HG03280 (cell line): ENCODE data around the gene EYA3.
"Not testable (repeated sequence)": the region's sequence is repeated elsewhere in the genome, so short reads cannot be mapped to it uniquely, and the experiment has no call there.

Experiments used
- ATAC-seq: cut with Tn5 transposase; IDR thresholded peaks from one replicate; pipeline ENCODE4 v1.9.1; 2021; ENCODE audit warnings: mild to moderate bottlenecking, moderate library complexity; ENCODE audit not compliant: unreplicated experiment

The EYA3 gene

DNA sequence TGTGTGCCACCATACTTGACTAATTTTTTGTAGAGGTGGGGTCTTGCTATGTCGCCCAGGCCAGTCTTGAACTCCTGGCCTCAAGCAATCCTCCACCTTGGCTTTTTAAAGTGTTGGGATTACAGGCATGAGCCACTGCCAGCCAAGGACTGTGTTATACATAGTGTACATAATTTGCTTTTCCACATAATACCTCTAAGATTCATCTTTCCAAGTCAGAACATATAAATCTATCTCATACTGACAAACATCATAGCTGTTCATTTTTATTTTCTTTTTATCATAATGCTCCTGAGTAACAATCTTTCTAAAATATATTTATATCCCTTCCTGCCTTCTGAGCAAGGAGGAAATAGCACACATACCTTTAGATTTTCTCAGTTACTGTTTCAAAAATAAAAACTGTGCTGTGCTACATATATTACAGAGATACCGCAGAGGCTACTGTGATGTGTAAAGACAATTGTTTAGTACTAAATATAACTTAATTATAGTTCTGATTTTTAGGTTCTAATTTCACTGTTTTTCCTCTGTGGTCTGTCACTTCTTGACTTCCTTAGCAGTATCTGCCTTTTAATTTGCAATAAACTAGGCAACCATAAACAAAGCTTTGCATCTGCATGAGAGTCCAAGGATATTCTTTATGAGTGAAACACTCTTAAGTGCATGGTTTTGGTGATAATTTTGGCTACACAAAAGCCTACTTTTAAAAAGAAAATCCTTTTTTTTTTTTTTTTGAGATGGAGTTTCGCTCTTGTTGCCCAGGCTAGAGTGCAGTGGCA, 59.3 kb downstream of the EYA3 start:
- ATAC-seq: no peak

DNA sequence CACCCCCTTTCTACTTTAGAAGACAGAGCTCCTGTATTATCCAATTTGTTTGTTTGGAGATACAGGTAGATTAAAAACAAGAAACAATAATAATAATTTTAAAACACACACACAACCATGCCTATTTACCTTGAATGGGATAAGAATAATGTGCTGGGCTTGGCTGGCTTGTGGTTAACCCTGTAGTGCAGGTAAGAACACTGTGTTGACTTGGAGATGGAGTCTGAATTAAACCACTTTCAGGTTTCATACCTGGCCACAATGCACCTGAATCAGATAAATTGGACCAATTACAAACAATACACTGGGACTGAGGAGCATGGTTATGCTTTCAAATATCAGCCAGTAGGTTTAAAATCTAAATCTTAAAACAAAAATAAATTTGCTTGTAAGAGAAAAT, 60.8 kb downstream of the EYA3 start:
- ATAC-seq: no peak

DNA sequence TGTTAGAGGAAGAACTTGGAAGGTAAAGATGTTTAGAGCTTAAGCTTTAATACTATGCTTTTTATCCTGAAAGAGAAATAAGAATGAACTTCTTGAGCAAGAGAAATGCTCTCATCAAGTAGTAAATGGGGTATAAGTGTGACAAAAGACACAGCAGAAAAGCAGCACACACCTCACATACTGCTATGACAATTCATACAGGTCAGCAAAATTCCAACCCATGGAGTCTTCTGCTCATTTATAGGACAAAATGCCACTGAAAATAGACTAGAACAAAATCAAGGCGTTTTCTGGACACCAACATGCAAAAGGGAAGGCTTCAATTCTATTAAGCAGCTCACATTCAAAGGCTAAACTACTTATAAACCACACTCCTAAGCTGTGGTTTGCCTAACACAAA, 61.2 kb downstream of the EYA3 start:
- ATAC-seq: no peak

DNA sequence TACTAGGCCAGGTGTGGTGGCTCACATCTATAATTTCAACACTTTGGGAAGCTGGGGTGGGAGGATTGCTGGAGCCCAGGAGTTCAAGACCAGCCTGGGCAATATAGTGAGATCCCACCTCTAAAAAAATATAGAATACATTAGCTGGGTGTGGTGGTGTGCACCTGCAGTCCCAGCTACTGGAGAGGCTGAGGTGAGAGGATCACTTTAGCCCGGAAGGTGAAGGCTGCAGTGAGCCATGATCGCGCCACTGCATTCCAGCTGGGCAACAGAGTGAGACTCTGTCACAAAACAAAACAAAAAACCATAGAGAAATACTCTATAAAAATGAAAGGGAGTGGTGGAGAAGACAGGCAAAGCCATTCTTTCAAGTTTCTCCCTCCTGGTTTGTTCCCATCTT, 62.1 kb downstream of the EYA3 start:
- no peak for ATAC-seq

DNA sequence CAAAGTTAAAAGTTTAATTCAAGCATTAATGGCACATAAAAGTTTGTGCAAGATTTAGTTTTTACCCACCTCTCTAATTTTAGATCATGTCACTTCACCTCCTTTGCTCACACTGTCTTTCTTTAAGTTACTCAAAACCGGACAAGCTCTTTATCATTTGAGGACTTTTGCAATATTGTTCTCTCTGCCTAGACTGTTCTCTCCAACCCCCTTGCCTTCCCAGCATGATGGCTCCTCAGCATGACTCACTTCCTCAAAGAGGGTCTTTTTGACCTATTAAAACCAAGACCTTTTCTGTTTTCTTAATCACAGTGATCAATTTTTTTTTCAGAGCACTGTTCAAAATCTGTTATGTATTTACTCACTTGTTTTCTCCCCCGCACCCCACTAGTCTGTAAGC, 67.3 kb downstream of the EYA3 start:
- ATAC-seq: no peak

DNA sequence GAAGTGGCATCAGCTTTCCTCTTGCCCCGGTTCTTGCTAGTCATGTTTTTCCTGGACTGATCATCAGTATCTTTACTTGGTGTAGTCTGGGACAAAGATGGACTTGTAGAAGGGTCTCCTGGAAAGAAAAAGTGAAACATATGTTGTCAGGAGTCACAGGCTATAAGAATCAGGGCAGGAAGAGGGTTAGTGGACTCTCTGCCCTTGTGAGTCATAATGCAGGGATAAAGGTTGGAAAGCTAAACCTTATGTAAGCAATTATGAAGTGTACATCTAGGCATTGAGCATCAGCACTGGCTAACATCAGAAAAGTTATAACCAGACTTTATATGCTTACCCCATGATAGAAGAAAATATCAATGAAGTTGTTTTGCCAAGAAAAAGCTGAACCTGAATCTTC, 77.4 kb downstream of the EYA3 start:
- ATAC-seq: no peak

DNA sequence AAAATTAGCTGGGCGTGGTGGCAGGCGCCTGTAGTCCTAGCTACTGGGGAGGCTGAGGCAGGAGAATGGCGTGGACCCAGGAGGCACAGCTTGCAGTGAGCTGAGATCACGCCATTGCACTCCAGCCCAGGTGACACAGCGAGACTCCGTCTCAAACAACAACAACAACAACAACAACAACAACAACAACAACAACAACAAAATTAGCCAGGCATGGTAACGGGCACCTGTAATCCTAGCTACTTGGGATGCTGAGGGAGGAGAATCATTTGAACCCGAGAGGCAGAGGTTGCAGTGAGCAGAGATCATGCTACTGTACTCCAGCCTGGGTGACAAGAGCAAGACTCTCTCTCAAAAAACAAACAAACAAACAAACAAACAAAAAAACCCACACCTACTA, 85.3 kb downstream of the EYA3 start:
- not testable (repeated sequence) for ATAC-seq

DNA sequence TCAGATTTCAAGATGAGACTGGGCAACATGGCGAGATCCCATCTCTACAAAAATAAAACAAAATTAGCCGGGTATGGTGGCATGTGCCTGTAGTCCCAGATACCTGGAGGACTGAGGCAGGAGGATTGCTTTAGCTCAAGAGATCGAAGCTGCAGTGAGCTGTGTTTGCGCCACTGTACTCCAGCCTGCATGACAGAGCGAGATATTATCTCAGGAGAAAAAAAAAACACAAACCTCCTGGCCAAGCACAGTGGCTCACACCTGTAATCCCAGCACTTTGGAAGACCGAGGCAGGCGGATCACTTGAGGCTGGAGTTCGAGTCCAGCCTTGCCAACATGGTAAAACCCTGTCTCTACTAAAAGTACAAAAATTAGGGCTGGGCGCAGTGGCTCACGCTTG, 85.8 kb downstream of the EYA3 start:
- no peak for ATAC-seq

DNA sequence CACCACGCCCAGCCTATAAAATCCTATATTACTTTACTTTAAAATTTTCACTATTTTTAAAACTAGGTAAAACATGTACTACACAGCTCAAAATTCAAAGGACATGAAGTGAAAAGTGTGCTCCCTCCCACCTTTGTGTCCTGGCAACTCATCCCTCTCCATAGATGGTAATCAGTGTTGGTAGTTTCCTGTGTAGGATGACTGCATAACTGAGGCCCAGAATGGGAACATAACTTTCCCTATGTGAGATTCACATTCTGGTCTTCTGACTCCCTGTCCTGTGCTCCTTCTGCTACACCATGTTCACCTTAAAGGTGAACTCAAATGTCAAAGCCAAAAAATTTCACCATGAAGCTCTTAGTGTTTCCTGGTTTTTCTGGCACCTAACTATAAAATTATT, 89.4 kb downstream of the EYA3 start:
- ATAC-seq: no peak

DNA sequence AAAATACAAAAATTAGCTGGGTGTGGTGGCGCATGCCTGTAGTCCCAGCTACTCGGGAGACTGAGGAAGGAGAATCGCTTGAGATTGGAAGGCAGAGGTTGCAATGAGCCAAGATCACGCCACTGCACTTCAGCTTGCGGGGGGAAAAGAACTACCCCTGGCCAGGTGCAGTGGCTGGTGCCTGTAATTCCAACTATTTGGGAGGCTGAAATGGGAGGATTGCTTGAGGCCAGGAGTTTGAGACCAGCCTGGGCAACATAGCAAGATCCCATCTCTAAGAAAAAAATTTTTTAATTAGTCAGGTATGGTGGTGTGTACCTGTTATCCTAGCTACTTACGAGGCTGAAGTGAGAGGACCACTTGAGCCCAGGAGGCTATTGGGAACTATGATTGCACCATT, 93.9 kb downstream of the EYA3 start:
- ATAC-seq: not testable (repeated sequence)

DNA sequence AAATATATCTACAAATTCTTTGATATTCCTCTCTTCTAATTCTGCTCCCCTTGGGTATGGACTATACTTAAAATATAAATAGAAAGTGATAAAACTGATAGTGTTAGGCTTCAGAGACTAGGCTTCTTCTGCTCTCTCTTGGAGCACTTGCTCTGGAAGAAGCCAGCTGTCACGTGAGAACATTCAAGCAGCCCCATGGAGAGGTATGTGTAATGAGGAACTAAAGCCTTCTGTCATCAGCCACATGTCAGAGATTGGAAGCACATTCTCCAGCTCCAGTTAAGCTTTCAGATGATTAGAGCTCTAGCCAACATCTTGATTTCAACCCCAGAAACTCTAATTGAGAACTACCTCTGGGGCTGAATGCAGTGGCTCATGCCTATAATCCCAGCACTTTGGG, 94.3 kb downstream of the EYA3 start:
- ATAC-seq: no peak

DNA sequence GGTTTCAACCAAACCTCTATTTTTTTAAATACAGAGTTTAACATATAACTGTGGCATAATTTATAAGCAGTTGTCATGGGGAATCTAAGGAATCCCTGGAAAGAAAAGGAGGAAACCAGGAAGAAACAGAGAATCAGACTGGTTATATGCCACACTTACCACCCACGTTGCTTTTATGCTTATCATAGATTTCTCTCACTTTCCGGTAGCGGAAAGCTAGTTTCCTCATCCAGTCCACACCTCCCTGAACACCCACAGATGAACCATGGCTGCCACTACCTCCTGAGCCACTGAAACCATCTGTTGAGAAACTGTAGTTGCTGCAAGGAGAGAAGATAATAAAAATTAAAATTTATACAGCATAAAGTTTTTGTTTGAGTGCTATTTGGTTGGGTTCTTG, 95.2 kb downstream of the EYA3 start:
- no peak for ATAC-seq

DNA sequence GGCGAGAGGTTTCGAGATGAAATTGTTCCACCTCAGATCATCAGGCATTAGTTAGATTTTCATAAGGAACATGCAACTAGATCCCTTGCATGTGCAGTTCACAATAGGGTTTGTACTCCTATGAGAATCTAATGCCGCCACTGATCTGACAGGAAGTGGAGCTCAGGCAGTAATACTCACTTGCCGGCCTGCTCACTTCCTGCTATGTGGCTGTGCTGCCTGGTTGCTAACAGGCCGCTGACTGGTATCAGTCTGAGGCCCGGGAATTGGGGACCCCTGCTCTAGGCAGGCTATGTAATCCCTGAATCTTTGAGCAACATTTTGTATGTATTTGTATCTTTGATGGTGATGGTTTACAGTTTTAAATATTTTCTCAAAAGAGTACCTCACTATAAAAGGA, 96.1 kb downstream of the EYA3 start:
- no peak for ATAC-seq

DNA sequence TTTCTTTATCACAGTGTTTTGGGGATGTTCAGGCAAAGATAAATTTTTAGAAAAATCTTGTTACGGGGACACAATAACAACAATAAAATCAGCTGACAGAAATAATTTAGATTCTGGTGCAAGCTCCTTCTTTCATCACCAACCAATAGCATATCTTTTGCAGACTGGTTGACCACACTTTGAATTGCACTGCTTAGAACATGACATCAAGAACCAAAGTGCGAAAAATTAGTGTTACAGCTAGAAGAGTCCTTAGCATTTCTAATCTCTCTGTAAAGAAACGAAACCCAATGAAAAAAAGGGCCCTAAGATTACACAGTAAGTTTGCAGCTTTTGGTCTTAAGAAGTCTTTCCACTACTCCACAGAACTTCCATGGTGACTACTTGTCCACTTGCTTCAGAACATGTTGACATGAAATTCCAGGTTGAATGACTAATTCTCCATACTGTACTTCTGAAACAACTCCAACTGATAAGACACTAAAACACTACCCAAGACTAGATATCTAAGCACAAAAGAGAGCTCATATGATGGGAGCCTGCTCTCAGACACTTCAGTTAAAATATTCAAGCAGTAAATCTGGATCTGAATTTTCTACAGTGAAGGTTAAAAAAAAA, 97.4 kb downstream of the EYA3 start:
- no peak for ATAC-seq

DNA sequence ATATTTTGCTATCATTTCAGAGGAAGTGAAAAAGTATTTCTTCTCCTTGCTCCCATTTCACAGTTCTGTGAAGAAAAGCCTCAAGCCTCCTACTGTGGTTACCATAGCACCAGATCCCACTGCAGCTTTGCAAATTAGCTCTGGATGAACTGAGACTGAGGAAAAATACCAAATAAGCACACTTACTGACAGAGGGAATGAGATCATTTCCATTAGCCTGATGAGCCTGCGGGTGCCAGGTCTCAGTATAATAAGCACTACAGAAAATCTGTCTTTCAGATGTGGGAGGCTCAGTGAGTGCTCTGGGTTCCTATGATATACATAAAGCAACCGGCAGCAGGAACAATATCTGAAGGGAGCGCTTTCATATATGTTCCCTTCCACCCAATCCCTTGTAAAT, 107.3 kb downstream of the EYA3 start:
- no peak for ATAC-seq

DNA sequence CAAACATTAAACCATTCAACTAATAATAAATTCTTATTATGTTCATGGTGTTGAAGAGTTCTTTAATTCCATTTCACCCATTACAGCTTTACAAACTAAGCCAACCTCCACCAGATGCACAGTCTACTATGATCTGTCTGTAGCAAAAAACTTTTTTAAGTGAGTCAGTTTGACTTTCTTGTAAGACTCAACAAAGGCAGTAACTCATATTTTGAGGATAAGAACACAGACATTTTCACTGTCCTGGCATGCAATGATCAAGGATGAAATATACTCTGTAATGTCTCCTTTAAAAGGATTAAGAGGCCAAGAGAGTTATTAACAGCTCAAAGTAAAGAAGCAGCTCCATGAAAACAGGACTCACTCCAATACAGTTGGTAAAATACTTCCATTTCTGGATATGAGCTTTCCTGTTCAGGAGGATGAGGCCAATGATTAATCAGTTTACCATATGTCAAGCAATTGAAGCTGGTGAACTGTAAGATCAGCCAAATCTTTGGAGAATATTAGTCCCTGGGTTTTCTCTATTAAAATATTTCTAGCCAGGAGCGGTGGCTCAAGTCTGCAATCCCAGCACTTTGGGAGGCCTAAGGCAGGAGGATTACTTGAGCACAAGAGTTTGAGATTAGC, 108.1 kb downstream of the EYA3 start:
- no peak for ATAC-seq

DNA sequence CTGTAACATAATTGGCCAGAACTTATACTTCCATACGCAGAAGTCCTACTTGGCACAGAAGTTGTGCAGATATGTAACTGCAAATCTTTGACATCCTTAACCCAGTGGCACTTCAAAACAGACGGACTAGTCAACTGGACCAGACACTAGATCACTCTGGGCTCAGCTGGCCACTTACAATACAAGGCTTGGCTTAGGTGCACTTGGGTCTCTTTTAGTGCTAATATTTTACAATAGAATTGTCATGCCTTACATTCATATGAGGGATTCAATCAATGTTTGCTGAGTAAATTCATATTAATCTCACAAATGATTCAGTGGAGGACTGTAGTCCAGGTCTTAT, 108.6 kb downstream of the EYA3 start:
- no peak for ATAC-seq

DNA sequence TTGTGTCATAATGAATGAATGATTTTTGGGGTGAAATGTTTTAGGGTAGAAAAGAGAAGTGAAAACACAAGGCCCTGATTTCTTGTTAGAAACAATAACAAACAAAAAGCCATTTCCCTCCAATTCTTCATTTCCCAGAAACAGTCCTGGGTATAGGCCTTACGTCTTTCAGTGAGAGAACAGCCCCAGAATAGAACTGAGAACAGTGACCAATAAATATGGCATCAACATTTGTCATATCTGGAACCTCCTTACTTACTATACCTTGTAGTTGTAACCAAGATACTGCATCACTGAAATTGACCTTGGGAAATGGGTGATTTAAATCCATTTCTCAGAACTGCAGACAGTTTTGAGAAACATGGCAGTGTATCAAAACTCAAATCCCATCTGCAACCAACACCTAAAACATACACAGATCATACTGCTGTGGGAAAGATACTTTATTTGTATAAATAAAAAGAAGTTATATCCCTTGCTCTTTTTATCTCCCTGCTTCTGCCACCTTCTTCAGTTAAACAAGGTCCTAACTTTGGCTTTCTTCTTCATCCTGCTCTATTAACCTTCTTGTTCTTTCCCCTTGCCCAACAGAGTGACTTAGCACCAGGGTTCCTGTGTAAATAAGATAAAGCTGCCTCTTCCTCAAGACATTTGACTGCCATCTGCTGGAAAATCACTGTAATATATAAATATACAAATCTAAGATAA, 109.1 kb downstream of the EYA3 start:
- ATAC-seq: no peak

DNA sequence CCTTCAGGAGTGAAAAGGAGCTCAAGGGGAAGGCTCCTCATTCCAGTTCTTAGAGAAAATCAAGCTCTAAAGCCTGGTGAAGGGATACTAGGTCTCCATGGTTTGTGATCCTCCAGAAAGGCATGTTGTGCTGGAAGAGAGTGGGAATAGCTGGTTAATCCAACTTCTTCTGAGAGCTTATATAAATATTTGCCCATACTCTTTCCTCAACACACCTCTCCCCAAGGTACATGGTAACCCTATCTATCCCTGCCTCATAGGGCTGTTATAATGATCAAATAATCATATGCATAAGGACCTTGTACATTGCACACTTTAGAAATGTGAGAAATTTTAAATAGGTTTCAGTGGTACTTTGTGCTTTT, 114.0 kb downstream of the EYA3 start:
- no peak for ATAC-seq

DNA sequence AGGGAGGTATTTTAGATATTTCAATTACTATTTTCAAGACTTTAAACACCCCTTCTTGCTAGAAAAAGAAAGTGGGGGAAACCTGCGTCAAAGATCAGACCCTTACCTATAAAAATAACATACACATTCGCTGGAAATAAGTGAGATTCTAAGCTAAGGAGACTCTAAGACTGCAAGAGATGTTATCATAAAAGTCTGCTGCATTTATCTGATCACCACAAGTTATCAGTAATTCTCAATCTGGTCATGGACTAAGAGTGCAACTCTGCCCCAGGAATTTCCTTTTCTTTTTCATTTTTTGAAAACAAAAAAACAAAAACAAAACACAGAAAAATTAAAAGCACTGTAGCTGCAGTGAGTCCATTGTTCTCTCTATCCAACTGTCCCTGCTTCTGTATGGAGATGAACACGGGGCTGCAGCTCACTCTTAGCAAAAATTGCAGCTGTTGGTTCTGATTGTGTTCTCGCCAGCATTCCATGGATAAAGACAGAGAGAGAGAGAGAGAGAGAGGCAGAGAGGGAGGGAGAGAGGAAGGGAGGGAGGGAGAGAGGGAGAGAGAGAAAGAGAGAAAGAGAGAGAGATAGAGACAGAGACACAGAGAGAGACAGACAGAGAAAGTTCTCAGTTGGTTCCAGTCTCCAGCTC, 114.5 kb downstream of the EYA3 start:
- no peak for ATAC-seq

DNA sequence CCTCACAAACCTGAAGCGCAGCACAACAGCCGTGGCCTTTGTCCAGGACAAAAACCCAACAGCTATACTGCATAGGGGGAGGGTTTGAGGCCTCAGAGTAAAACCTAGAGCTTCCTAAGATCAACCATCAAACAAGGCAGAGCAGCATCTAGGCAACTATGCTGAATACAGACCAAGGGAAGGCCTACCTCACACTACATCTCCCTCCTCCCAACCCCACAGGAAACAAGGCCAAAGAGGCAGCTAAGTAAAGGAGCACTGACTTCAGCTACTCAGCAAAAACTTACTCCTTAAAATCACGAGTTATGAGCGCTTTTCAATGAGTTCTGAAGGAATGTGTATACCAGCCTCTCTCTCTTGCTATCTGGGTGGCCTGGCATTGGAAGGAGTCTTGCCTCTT, 116.3 kb downstream of the EYA3 start:
- ATAC-seq: no peak
